SK-N-SH treated with all-trans-retinoic acid at 6 μM for 48 hours (cell line): ENCODE results near the gene SEMA6D.

Experiments used
- ATAC-seq: fragments of 200-7000 bp; cut with Tn5 transposase; 3 replicates; pipeline ENCODE4 v1.9.1; 2020; ENCODE audit warnings: mild to moderate bottlenecking, moderate library complexity
- CREB5 ChIP-seq: fragments of 250-450 bp; sonication (Bioruptor Pico); IDR thresholded peaks from 2 replicates; pipeline ENCODE4 v1.5.1; 2020; ENCODE audit warnings: low read depth, mild to moderate bottlenecking, moderate library complexity
- CSDC2 ChIP-seq: fragments of 250-450 bp; sonication (Bioruptor Pico); IDR thresholded peaks from 2 replicates; pipeline ENCODE4 v1.5.0; 2020; ENCODE audit warnings: mild to moderate bottlenecking, moderate library complexity
- CSRNP3 ChIP-seq: fragments of 250-450 bp; sonication (Bioruptor Pico); IDR thresholded peaks from 2 replicates; pipeline ENCODE4 v1.5.1; 2021; ENCODE audit warnings: mild to moderate bottlenecking, moderate library complexity
- GLIS3 ChIP-seq: fragments of 250-450 bp; sonication (Bioruptor Pico); IDR thresholded peaks from 2 replicates; pipeline ENCODE4 v1.5.0; 2020; ENCODE audit warnings: mild to moderate bottlenecking, moderate library complexity
- ISL1 ChIP-seq: fragments of 250-450 bp; sonication (Bioruptor Pico); IDR thresholded peaks from 2 replicates; pipeline ENCODE4 v2.1.2; 2022; ENCODE audit warnings: mild to moderate bottlenecking, moderate library complexity
- OSR1 ChIP-seq: fragments of 250-450 bp; sonication (Bioruptor Pico); IDR thresholded peaks from 2 replicates; pipeline ENCODE4 v1.8.0; 2022; ENCODE audit warnings: moderate library complexity, mild to moderate bottlenecking, inconsistent platforms
- PATZ1 ChIP-seq: fragments of 250-450 bp; sonication (Bioruptor Pico); IDR thresholded peaks from 2 replicates; pipeline ENCODE4 v1.8.0; 2020; ENCODE audit warnings: mild to moderate bottlenecking, moderate library complexity, borderline replicate concordance
- POU6F1 ChIP-seq: fragments of 250-450 bp; sonication (Bioruptor Pico); IDR thresholded peaks from 2 replicates; pipeline ENCODE4 v1.8.0; 2021; ENCODE audit warnings: low read depth, mild to moderate bottlenecking, moderate library complexity, borderline replicate concordance
- PPARA ChIP-seq: fragments of 250-450 bp; sonication (Bioruptor Pico); IDR thresholded peaks from 2 replicates; pipeline ENCODE4 v1.5.0; 2020; ENCODE audit warnings: mild to moderate bottlenecking, borderline replicate concordance
- RARB ChIP-seq: fragments of 250-450 bp; sonication (Bioruptor Pico); IDR thresholded peaks from 2 replicates; pipeline ENCODE4 v1.8.0; 2021; ENCODE audit warnings: mild to moderate bottlenecking, moderate library complexity
- SNAI2 ChIP-seq: fragments of 250-450 bp; sonication (Bioruptor Pico); IDR thresholded peaks from 2 replicates; pipeline ENCODE4 v1.5.0; 2020; ENCODE audit warnings: mild to moderate bottlenecking, moderate library complexity
- TOX ChIP-seq: fragments of 250-450 bp; sonication (Bioruptor Pico); IDR thresholded peaks from 2 replicates; pipeline ENCODE4 v1.8.0; 2021; ENCODE audit warnings: mild to moderate bottlenecking, moderate library complexity, borderline replicate concordance
- TSHZ2 ChIP-seq: fragments of 250-450 bp; sonication (Bioruptor Pico); IDR thresholded peaks from 2 replicates; pipeline ENCODE4 v1.5.0; 2020; ENCODE audit warnings: mild to moderate bottlenecking, moderate library complexity
- ZC3H10 ChIP-seq: fragments of 250-450 bp; sonication (Bioruptor Pico); IDR thresholded peaks from 2 replicates; pipeline ENCODE4 v1.5.1; 2021; ENCODE audit warnings: mild to moderate bottlenecking, moderate library complexity
- ZFP3 ChIP-seq: fragments of 250-450 bp; sonication (Bioruptor Pico); IDR thresholded peaks from 2 replicates; pipeline ENCODE4 v1.5.0; 2020; ENCODE audit warnings: mild to moderate bottlenecking, moderate library complexity
- ZNF565 ChIP-seq: fragments of 450-650 bp; formaldehyde crosslinking; conservative IDR thresholded peaks from 2 replicates; pipeline ENCODE4 v1.5.0; 2020; ENCODE audit warnings: low read depth, mild to moderate bottlenecking, moderate library complexity

SEMA6D gene

GRCh38 chr15:47689660-47690059 lies 27.6 kb upstream of the SEMA6D start:
- ATAC-seq = no peak
- TF ChIP-seq POU6F1 (CRISPR knock-in tag) = no peak
- TF ChIP-seq ZFP3 = no peak
- no peak for TF ChIP-seq ISL1 (CRISPR knock-in tag)
- no peak for TF ChIP-seq ZC3H10 (CRISPR knock-in tag)
- TF ChIP-seq SNAI2 (CRISPR knock-in tag) = no peak
- no peak for TF ChIP-seq CSRNP3 (CRISPR knock-in tag)
- no peak for TF ChIP-seq TOX (CRISPR knock-in tag)

- no peak for ATAC-seq
- no peak for TF ChIP-seq CREB5 (CRISPR knock-in tag)
- TF ChIP-seq, all 23 proteins: peak for 0
Measured at GRCh38 chr15:47691882-47692281, 25.4 kb upstream of the SEMA6D start.

- no peak for ATAC-seq
- TF ChIP-seq ZNF565 (CRISPR knock-in tag) (no peak), OSR1 (CRISPR knock-in tag) (no peak), ISL1 (CRISPR knock-in tag) (no peak), TSHZ2 (CRISPR knock-in tag) (no peak), CSDC2 (no peak), PPARA (no peak), ZC3H10 (CRISPR knock-in tag) (no peak), SNAI2 (CRISPR knock-in tag) (no peak), CREB5 (CRISPR knock-in tag) (no peak), GLIS3 (CRISPR knock-in tag) (no peak), POU6F1 (CRISPR knock-in tag) (no peak), RARB (CRISPR knock-in tag) (no peak)
Measured at GRCh38 chr15:47696351-47696750, 21.0 kb upstream of the SEMA6D start.

- TF ChIP-seq GLIS3 (CRISPR knock-in tag) = no peak
- no peak for TF ChIP-seq PATZ1 (CRISPR knock-in tag)
Measured at GRCh38 chr15:47705281-47705997, 11.9 kb upstream of the SEMA6D start.

More at GRCh38 chr15:47705281-47705997, 11.9 kb upstream of the SEMA6D start:
- ATAC-seq = no peak
